Stimulated activated CD4-positive, alpha-beta T cell treated with anti-CD3 and anti-CD28 coated beads, TNF-alpha, amount 100 ng/mL, for 24 hours (primary cell): ENCODE data around the gene SMIM9.
"Not testable (repeated sequence)": the region's sequence is repeated elsewhere in the genome, so short reads cannot be mapped to it uniquely, and the experiment has no call there.

ENCODE experiments used
- DNase-seq, 3 experiments: peaks; one replicate each; pipeline ENCODE4 v3.0.0-alpha.2; 2020; ENCODE audit warnings: low read depth in 3 of 3

The SMIM9 gene

DNA sequence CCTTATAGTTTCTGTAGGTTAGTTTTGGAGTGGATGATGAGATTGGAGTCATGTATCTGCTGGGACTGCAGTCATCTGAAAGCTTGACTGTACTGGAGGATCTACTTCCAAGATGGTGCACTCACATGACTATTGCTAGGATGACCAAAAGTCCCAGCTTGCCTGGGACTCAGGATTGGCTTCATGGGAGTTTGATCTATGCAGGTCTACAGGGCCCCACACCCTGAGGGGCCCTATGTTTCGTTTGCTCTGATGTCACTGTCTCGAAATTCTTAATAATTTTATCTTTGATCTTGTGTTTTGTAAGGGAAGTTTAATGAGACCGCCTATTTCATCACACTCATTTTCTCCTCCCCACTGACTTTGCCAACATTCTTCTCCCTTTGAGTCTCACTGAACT is at the start of gene SMIM9:
Gene SMIM9 (minus strand): TSS at position 101 of the 400 bp plus-strand sequence. CDS start 3,806 bp downstream, outside the sequence.
- no peak for DNase-seq

DNA sequence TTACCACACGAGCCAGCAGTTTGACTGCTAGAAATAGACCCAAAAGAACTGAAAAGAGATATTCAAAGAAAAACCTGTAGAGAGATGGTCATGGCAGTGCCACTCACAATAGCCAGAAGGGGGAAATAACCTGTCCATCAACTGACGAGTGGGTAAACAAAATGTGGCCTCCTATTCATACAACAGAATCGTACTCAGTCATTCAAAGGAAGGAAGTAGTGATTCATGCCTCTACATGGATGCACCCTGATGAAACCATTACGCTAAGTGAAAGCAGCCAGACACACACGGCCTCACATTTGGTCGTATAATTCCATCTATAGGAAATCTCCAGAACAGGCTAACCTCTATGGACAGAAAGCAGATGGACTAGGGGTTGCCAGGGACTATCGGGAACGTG is 49.6 kb upstream of the SMIM9 start:
- not testable (repeated sequence) for DNase-seq

DNA sequence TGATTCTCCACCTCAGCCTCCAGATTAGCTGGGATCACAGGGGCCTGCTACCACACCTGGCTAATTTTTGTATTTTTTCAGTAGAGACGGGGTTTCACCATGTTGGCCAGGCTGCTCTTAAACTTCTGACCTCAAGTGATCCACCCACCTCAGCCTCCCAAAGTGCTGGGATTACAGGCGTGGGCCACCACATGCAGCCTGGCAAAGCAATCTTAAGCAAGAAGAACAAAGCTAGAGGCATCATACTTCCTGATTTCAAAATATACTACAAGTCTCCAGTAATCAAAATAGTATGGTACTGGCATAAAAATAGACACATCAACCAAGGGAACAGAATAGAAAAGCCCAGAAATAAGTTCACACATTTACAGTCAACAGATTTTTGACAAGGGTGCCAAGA is 38.9 kb upstream of the SMIM9 start:
- no peak for DNase-seq

DNA sequence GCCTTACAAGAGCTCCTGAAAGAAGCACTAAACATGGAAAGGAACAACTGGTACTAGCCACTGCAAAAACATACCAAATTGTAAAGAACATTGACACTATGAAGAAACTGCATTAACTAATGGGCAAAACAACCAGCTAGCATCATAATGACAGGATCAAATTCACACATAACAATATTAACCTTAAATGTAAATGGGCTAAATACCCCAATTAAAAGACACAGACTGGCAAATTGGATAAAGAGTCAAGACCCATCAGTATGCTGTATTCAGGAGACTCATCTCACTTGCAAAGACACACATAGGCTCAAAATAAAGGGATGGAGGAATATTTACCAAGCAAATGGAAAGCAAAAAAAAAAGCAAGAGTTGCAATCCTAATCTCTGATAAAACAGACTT is 34.1 kb upstream of the SMIM9 start:
- DNase-seq = not testable (repeated sequence)

DNA sequence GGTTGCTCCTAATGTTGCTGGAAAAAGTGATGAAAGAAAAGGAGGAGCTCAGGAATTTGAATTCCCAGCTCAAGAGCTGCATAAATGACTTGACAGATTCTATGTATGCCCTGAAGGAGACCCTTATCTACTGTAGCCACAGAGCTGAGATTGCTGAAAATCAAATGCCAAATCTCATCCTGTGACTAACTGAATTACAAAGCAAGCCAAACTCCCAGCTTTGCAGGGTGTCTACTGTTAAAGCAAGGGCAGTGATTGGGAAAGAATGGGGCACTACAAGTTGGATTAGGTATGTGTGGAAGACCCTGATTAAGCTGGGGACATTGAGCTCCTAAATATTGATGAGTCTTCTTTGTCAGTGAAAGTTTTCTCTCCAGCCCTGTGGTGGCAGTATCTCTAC is 20.8 kb upstream of the SMIM9 start:
- no peak for DNase-seq

DNA sequence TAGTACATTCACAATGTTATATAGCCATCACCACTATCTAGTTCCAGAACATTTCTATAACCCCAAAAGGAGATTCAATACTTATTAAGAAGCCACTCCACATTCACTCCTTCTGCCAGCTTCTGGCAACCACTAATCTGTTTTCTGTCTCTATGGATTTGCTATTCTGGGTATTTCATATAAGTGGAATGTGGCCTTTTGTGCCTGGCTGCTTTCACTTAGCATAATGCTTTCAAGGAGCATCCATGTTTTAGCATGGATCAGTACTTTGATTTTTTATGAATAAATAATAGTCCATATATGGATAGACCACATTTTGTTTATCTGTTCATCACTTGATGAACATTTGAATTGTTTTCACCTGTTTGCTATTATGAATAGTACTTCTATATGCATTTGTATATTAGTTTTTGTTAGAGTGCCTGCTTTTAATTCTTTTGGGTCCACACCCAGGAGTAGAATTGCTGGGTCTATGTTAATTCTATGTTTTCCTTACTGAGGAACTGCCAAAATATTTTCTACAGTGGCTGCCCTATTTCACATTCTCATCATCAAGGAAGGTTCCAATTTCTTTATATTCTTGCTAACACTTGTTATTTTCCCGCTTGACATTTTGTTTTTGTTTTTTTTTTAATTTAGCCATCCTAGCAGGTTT is 16.6 kb upstream of the SMIM9 start:
- no peak for DNase-seq

DNA sequence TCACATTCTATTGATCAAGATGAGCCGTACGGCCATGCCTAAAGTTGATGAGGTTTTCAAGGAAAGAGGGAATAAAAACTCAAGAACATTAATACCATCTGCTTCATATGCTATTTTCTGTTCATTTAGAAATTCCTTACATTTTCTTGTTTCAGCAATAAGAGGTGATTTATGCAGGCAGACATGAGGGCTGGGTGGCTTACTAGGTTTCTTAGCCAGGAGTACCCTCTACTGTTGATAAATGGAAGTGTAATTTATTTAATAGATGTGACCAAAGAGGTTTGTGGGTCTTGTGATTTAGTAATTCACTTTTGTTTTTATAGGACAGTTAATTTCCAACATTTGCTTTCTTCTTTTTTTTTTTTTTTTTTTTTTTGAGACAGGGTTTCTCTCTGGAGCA is 6.4 kb upstream of the SMIM9 start:
- DNase-seq = no peak

DNA sequence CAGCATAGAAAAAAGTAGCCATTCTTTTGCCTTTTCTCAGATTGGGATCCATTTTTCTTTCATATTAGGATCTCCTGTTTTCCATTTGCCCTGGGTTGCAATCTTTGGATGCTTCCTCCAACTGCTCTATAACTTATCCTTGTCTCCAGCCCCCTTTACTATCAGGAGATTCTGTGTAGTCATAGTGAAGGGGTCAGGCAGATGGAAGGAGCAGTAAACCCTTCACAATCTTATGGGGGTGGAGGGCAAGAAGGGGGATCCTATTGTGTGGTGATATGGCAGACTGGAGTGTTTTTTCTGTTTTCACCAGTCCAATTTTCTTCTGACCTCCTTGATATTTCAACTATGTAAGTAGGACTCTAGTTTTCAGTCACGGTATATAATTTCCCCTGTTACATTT is 1.7 kb upstream of the SMIM9 start:
- no peak for DNase-seq

DNA sequence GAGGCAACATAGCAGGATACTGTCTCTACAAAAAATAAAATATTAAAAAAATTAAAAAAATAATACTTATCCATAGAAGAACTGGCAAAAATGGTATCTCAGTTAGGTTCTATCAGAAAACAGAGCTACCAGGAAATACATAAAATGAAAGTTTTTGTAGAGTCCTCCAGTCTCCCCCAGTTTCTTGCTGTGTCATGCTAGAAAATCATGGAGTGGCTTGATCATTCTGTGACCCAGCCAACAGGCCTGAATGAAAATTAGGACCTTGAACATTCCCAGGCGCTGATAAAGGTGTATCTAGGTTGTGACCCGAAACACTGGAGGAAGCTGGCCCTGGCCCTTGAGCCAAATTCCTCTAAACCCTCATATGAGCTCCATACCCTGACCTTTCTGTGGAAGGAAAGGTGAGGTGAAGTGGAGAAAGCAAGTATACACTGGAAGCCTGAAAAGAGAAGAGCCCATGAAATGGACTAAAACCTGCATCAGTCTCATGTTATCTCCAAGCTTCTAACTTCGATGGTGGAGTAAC is 652 bp downstream of the SMIM9 start:
- DNase-seq = no peak

DNA sequence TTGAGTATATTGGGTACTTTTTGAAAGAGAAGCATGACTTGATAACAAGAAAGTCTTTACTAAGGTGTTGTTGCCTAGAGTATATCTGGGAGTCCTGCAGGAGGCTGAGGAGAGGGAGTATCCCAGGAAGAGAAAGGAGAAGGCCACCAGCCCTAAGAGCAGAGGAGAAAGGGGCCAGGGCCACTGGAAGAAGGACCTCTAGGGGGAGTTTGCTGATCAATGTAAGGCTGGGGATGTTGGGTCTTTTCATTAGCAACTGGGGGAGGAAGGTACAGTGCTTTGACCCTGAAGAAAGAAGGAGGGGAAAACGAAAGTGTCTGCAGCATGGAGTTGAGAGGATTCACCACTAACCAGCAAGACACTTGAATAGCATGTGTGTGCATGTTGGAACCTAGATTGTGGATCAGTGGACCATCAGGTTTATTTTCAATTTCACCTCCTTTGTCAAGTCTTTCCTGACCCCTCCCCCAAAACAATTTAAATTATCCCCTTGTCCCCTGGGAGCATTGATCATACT is 4.5 kb downstream of the SMIM9 start:
- no peak for DNase-seq

DNA sequence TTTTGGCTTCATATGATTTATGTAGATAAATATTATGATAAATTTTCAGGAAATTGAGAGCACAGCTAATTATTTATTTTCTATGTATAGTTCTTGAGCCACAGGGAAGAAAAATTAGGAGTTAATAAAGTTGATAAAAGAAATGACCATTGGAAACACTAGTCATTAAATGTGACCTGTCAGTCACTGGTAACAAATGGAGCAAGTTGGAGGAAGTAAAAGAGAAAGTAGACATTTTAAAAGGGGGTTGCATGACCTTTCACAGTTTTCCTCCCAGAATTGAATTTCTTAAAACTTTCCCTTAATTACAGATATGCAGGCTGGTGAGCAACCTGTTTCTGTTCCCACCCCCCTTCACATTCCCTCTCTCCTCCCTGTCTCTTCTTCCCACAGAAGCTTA is 5.3 kb downstream of the SMIM9 start:
- DNase-seq = no peak

DNA sequence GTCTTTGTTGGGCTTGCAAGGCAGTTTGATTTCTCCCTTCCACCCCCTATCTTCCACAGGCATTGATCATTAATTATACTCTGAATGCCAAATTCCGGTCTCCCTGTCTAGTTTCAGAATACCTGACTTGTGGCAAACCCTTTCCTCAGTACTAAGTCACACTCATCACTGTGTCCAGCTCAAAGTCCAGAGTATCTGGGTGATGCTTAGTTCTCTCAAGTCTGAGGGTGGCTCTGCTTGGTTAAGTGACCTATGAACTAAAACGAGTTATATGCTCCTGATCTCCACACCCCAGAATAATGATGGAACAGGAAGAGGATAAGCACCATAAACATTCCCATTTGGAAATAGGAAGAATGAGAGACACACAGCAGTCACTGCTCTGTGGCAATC is 6.5 kb downstream of the SMIM9 start:
- no peak for DNase-seq

DNA sequence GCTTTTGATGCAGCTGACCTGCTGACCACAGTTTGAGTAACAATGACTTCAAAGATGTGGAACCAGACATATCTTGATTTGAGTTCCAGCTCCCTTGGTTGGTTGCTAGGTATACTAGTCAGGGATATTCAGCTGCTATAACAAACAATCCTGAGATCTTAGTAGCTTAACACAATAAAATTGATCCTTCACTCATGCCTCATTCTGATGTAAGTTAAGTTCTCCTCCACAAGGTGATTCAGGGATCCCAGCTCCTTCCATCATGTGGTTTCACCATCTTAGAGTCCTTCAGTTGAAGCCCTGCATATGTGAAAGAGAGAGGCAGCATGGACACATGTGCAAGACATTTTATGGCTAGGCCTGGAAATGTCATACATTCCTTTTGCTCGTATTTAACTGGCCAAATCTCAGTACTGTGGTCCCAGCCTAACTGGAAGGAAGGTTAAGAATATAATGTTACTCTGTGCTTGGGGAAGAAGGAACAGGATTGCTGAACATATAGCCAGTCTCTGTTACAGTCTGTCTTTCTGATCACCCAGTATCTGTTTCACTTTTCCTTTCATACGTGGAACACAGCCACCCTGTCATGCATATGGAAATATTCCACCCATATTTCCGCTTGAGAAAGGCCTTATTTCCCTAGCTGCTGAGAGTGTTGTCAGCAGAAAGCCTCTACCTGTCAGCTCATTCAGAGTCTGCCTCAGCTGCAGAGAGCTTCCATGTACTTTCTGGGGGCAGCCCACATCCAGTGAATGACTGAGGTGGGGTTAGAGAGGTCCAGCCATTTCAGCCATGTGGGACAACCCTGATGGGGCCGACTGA is 7.1 kb downstream of the SMIM9 start:
- DNase-seq = no peak

DNA sequence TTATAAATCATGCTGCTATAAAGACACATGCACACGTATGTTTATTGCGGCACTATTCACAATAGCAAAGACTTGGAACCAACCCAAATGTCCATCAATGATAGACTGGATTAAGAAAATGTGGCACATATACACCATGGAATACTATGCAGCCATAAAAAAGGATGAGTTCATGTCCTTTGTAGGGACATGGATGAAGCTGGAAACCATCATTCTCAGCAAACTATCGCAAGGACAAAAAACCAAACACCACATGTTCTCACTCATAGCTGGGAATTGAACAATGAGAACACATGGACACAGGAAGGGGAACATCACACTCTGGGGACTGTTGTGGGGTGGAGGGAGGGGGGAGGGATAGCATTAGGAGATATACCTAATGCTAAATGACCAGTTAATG is 8.9 kb downstream of the SMIM9 start:
- DNase-seq = not testable (repeated sequence)

DNA sequence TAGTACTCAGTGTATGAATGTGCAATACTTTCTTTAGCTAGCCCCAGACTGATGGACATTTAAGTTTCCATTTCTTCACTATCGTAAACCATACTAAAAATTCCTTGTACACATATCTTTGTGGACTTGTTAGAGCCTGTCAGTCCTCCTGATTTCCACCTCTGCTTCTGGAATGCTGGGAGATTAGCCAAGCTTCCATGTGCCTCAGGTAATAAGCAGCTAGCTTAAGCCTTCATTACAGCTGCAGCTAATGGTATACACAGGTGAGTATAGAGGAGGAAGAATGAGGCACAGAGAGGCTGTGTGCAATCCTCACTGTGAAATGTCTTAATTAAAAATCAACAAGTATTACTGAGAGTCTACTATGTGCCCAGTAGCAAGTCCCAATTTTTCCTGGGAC is 9.8 kb downstream of the SMIM9 start:
- DNase-seq = no peak

DNA sequence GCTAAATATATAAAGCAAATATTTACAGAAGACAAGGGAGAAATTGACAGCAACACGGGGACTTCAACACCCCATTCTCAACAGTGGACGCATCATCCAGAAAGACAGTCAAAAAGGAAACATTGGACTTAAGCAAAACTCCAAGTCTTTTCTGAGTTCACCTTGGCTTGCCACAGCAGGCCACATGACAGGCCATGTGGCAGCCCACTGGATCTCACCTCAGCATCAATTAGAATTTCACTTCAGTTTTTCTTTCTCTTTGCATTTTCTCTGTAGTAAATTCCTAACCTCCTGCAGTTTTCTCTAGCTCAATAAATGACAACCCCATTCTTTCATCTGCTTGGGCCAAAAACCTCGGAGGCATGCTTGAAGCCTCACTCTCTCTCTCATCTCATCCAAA is 12.4 kb downstream of the SMIM9 start:
- no peak for DNase-seq

DNA sequence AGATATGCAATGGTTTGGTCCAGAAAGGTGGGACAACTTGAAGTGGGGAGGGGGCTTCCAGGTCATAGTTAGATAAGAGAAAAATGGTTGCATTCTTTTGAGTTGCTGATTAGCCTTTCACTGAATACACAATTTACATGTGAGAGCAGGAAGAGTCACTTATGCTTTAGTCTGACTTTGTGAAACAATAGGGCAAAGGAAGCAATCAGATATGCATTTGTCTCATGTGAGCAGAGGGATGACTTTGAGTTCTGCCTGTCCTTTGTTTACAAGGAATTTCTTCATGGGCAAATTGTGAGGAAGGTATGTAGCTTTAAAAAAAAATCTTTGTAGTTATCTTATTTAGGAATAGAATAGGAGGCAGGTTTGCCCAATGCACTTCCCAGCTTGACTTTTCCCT is 12.9 kb downstream of the SMIM9 start:
- no peak for DNase-seq

DNA sequence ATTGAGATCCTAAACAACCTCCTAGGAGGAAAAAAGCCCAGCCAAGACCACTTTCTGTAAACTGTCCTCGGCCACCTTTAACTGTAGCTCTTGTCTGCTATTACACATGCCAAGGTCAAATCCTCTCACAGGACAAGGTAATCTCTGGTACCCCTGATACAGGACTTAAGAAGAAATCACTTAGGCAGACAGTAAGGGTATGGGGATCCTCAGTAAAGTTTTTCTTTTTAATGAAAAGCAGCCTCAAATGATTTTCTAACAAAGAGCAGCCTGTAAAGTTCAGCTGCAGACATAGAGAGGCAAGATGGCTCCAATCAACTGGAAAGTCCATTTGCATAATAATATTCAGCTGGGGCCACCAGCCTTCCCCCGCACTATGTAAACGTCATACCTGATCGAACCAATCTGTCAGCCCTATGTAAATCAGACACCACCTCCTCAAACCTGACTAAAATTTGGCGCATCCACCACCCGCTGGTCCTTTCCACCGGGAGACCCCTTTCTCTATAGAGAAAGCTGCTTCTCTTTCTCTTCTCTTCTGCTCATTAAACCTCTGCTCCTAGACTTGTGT is 14.6 kb downstream of the SMIM9 start:
- DNase-seq = no peak

DNA sequence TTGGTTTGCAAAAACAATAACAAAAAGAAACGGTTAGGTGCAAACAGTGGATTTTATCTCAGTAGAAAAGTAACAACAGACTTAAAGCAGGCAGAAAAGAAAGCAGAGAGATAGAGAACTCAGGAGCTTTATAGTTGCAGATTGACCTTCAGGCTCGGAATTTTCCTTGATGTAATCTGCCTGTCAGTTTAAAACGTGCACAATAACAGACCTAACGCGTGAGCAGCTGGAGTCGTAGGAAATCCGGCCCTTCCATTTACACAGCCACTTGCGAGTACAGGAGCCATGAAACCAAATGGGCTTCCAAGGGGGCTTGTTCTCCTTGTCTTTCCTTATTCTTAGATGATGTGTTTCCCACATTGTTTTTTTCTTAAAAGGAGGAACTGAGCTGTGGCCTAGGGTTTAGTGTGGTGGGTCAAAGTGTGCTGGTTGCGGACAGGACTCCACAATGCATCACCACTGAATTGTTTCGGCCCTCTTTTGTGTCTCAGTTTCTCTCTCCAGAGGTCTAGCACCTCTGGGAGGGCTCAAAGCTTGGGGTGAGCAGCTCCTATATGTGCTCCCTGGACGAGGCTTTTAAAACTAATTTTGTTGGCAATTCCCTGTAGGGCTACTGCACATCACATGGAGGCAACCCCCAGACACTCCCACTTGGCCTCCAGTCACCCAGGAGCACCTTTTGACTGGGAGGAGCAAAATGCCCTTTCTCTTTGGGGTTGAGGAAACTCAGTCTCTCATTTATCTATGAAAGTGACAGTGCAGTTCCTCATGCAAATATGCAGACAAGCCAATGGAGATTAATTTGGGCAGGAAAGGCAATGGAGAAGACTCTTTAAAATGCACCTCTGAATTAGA is 15.3 kb downstream of the SMIM9 start:
- DNase-seq = no peak

DNA sequence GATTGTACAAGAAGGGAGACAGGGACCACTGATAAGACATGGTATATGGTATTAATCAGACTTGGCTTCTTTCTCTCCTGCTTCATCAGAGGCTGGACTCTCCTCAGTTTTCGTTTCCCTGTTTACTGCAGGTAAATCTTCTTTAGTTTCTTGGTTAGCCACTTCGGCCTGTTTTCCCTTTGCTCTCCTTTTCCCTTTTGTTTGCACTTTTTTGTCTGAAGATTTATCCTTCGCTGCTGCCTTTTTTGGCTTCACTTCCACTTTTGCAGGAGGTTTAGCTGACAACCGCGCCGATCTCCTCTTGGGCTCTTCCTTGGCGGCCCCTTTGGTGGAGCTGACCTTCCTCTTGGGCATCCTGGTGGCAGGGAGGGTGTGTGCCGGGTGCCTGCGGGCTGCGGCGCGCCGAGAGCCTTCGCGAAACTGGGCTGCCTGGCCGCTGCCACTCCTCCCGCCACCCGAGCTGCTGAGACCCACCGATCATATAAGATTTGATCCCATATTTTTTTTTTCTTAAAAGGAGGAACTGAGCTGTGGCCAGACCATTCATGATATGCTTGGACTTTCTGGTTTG is 17.3 kb downstream of the SMIM9 start:
- DNase-seq = not testable (repeated sequence)

DNA sequence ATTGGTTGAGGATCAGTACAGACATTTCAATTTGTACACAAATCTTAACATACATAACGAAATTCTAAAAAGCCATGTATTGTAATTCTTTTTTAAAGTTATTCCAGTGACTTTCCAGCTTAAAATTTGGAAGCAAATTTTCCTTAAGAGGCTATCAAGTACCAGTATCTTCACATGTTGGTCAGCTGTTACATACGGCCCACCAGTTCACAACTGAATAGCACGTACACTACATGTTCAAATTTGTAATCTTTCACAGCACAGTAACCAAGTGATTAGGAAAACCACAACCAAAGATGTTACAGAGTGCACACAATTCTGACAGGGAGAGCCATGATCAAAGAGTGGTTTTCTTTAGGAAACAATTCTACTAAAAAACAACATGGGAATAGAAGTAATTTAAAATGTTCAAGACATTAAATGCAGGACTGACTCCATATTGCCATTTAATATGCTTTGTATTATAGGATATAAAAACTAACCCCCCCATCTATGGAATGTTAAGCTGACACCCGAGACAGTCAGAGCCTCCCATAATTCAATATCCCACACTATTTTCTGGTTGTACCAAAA is 18.1 kb downstream of the SMIM9 start:
- not testable (repeated sequence) for DNase-seq
